ENCODE results near the gene BRD9. TPM values are rescaled to one million over a fixed set of nuclear protein-coding genes. Genes with fewer than 3 reads are reported as not detected.

The BRD9 gene
- total and polyA plus RNA-seq, 2 experiments from 2014 or later: 18.2 to 30.6 TPM

- Histone ChIP-seq H3K36me3 (ENCODE audit: low read depth) (no peaks in the 10 kb centered on the region), H4K20me1 (ENCODE audit: insufficient read depth) (no peaks in the 10 kb centered on the region), H3K9me3 (ENCODE audit: low read depth) (no peaks in the 10 kb centered on the region), H3K9ac (peak overlapping the region; percentile 43; the same call in 1 of the 2 replicates), H3K9me2 (ENCODE audit: insufficient read depth) (no peaks in the 10 kb centered on the region), H3K4me1 (ENCODE audit: insufficient read depth) (peaks cover 4% of the 10 kb centered on the region; the same call in 1 of the 2 replicates), H3K4me2 (ENCODE audit: unreplicated experiment) (peak overlapping the region; percentile 73), H3K79me2 (ENCODE audit: insufficient read depth) (no peaks in the 10 kb centered on the region), H3K27me3 (replicated peaks; ENCODE audit: insufficient read depth) (peaks cover 1% of the 10 kb centered on the region), H2AFZ (peak overlapping the region; percentile 75), H3F3A (ENCODE audit: insufficient read depth) (no peaks in the 10 kb centered on the region), H3K4me3 (peak overlapping the region; percentile 63), H3K27ac (no peak overlapping the region)
- WGBS, 2 experiments (ENCODE audit: low coverage in 1 of 2, low lambda C conversion rate in 2 of 2, missing lambda C conversion rate in 2 of 2): 9 to 10% methylated on average over 41 to 55 of the region's 65 CpGs
- in situ Hi-C loops (cut with MboI): loop anchor here (25.0 kb wide), 1 partner anchor 711 kb away; no protein-coding TSS in a partner anchor
- peak; percentile 56 for DNase-seq
- TF ChIP-seq EZH2phosphoT487 (IDR thresholded peaks at IDR 0.05; ENCODE audit: insufficient read depth, low read depth) (no peak), EZH2 (IDR thresholded peaks at IDR 0.05; ENCODE audit: insufficient read depth, poor library complexity, severe bottlenecking) (no peak)
Measured at GRCh38 chr5:926417-927171, 34.0 kb upstream of the BRD9 start.

GRCh38 chr5:923281-923873, 30.8 kb upstream of the BRD9 start:
- no peak overlapping the region for H3K9ac ChIP-seq
- no peak overlapping the region for H3K27ac ChIP-seq
- H3K27me3 ChIP-seq (replicated peaks; ENCODE audit: insufficient read depth): no peaks in the 10 kb centered on the region; the same call in none of the 2 replicates
- H3K79me2 ChIP-seq (ENCODE audit: insufficient read depth): no peaks in the 10 kb centered on the region
- H3K4me1 ChIP-seq (ENCODE audit: insufficient read depth): peaks cover 4% of the 10 kb centered on the region; the same call in 1 of the 2 replicates
- H3K36me3 ChIP-seq (ENCODE audit: low read depth): no peaks in the 10 kb centered on the region
- no peaks in the 10 kb centered on the region for H4K20me1 ChIP-seq (ENCODE audit: insufficient read depth)
- H2AFZ ChIP-seq: no peak overlapping the region
- WGBS, 2 experiments (ENCODE audit: low coverage in 1 of 2, low lambda C conversion rate in 2 of 2, missing lambda C conversion rate in 2 of 2): 21 to 27% methylated on average over 14 to 16 of the region's 17 CpGs
- TF ChIP-seq EZH2phosphoT487 (IDR thresholded peaks at IDR 0.05; ENCODE audit: insufficient read depth, low read depth) (no peak), EZH2 (IDR thresholded peaks at IDR 0.05; ENCODE audit: insufficient read depth, poor library complexity, severe bottlenecking) (no peak)
- no peak overlapping the region for H3K4me3 ChIP-seq
- H3K9me2 ChIP-seq (ENCODE audit: insufficient read depth): no peaks in the 10 kb centered on the region
- DNase-seq: peak; percentile 81
- no peak overlapping the region for H3K4me2 ChIP-seq (ENCODE audit: unreplicated experiment)
- in situ Hi-C loops (cut with MboI): no loop called here
- H3F3A ChIP-seq (ENCODE audit: insufficient read depth): no peaks in the 10 kb centered on the region
- H3K9me3 ChIP-seq (ENCODE audit: low read depth): no peaks in the 10 kb centered on the region

GRCh38 chr5:922436-923280, 30.1 kb upstream of the BRD9 start:
- Histone ChIP-seq H3F3A (ENCODE audit: insufficient read depth) (no peaks in the 10 kb centered on the region), H3K27me3 (replicated peaks; ENCODE audit: insufficient read depth) (no peaks in the 10 kb centered on the region; the same call in none of the 2 replicates), H3K4me3 (no peak overlapping the region), H3K9me2 (ENCODE audit: insufficient read depth) (no peaks in the 10 kb centered on the region), H4K20me1 (ENCODE audit: insufficient read depth) (no peaks in the 10 kb centered on the region), H3K27ac (no peak overlapping the region), H3K36me3 (ENCODE audit: low read depth) (no peaks in the 10 kb centered on the region), H3K9me3 (ENCODE audit: low read depth) (no peaks in the 10 kb centered on the region), H3K4me1 (ENCODE audit: insufficient read depth) (peaks cover 4% of the 10 kb centered on the region; the same call in 1 of the 2 replicates), H2AFZ (no peak overlapping the region), H3K4me2 (ENCODE audit: unreplicated experiment) (no peak overlapping the region), H3K79me2 (ENCODE audit: insufficient read depth) (no peaks in the 10 kb centered on the region), H3K9ac (no peak overlapping the region)
- no peak for TF ChIP-seq EZH2phosphoT487 (IDR thresholded peaks at IDR 0.05; ENCODE audit: insufficient read depth, low read depth)
- TF ChIP-seq EZH2 (IDR thresholded peaks at IDR 0.05; ENCODE audit: insufficient read depth, poor library complexity, severe bottlenecking): no peak
- 94 to 97% methylated on average over 16 to 17 of the region's 17 CpGs for WGBS, 2 experiments (ENCODE audit: low coverage in 1 of 2, low lambda C conversion rate in 2 of 2, missing lambda C conversion rate in 2 of 2)
- in situ Hi-C loops (cut with MboI): no loop called here
- DNase-seq: no peak
